Midbrain (tissue), 1 donor: ENCODE results near the gene PRSS56.

Experiments used
- DNase-seq: peaks from one replicate; lab custom pipeline; 2025; lab: John Stamatoyannopoulos, UW

PRSS56 gene

DNA sequence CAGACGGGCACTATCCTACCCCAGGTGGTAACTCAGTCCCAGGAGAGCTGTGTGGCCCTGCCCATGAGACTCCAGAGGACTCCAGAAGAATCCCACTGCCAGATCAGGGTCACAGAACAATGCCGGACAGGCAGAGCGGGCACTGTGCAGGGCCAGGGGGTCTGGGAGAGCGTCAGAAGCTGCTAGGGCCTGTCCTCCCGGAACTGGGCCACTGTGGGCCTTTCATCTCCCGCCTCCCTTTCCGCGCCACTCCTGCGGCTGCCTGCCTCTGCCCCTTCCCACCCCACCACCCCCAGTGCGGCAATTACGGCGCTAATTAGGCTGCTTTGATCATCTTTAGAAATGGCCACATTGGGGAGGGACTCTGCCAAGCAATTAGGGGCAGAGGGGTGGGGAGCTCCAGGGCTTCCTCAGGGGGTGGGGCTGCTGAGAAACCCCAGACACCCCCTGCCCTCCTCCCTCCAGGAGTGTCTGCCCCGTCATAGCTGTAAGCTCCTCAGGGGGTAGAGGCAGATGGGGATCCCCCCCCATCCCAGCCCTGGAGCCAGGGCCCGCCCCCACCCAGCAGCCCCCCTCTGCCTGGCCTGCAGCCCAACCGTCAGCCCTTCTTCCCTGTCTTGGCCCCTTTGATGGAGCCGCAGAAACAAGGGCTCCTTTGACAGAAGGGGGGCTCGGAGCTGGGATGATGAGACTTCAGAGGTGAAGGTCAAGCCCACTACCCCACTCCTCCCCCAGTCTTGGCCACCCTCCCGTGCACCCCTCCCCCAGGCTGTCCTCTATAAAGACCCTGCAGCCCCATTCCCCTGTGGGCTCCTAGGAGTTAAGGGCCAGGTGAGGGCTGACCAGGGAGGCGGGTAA lies at the start of gene PRSS56:
Gene PRSS56 (plus strand): TSS at position 808 of the 858 bp plus-strand sequence. CDS start 211 bp downstream, outside the sequence.
- no peak for DNase-seq

DNA sequence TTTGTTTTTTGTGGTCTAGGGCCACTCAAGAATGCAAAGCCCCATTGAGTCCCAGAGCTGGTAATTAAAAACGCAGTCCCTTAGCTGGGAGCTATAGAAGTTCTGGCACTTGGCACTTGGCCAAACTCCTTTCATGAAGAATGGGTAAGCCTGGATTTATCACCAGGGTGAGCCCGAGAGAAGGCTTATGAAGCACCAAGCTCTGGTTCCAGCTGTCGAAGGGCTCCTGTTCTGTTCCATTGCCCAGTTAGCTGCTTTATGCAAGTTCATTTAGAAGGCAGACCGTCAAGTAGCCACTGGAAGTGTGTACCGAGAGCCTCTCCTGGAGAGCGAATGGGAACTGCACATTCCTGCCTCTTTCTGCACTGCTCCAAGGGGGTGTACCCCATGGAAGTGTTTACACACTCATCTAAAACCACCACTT lies 46.7 kb upstream of the PRSS56 start:
- DNase-seq: no peak

- no peak for DNase-seq
Observed at GRCh38 chr2:232476045-232476444, 44.1 kb upstream of the PRSS56 start.

DNA sequence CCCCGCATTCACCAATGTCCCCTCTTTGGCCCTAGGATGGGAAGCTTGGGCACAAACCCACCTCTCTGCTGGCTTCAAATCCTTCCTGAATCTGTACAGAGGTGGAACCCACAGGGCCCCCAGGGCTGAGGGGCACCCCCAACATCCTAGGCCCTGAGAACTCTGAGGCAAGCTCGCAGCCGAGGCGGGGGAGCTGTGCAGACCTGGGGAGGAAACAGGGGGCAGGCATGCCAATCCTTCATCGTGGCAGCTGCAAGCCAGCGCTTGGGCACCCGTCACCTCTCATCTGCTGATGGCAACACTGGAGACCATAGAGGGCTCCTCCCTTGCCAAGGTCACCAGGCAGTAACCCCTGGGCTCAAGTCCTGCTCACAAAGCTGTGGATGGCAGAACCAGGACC lies 43.4 kb upstream of the PRSS56 start:
- no peak for DNase-seq

DNA sequence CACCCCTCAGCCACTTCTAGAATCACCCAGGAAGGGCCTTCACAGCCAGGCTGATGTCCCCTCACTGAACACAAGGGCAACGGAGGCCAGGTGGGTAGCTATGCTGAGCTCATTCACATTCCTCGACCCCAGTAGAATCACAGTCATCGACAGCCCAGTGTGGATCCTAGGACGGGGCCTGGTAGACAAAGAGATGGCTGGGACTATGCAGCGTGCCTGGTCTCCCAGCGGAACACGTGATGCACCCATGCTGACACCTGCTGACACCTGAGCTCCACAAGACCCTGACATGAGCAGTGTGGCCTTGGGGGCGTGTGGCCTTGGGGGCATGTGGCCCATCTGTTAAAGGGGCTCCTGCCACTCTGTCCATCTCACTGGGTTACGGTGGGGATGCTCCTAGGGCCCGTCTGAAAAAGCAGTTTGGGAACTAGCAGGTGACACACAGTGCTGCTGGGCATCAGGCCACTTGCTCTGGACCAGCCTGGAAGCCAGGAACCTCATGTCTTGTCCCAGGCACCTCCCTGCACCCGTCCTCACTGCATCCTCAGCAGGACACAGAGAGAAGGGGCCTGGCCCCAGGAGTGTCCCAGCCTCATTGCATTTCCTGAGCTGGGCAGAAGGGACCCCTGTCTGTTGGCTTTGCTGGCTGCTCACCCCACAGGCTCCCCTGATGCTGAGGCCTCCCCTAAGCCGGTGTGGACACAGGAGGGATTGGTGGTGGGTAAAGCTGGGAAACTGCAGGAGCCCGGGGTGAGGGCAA lies 42.3 kb upstream of the PRSS56 start:
- DNase-seq: no peak

GRCh38 chr2:232478571-232479340 lies 41.4 kb upstream of the PRSS56 start:
- no peak for DNase-seq

DNA sequence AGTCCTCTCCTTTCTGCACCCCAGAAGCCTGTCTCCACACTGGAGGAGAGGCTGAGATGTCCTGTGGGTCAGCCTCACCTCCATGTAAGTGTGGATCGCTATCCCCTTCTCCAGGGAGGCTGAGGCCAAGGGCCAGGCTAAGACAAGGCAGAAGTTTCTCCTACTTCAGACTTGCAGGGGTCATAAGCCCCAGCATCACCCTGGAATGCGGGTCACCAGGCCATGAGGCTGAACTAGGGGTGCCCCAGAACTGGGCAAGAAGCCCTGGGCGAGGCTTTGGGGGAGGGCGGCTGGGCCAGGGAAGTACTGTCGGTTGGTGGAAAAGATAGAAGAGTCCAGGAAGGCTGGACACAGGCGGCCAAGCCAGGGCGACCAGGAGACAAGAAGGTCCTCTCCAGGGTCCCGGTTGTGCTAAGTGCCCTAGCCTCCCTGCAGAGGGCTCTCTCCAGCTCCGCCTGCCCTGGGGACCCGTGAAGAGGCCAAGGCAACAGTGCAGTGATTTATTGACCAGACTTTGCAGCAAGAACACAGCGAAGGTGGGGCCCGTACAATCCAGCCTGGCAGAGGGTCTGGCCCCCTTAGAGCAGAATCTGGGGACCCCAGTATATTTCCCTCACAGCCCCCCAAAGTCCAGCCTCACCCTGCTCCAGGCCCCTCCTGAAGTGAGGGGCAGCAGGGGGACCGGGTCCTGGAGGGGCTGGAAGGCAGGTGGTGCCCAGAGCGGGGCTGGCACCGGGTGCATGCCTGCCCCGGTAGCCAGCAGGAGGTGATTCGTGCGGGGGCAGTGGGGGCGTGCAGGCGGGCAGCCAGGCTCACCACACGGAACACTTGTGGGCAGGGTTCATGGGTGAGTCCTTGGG lies 40.6 kb upstream of the PRSS56 start:
- no peak for DNase-seq

GRCh38 chr2:232480201-232481190 lies 39.7 kb upstream of the PRSS56 start:
- DNase-seq: no peak

DNA sequence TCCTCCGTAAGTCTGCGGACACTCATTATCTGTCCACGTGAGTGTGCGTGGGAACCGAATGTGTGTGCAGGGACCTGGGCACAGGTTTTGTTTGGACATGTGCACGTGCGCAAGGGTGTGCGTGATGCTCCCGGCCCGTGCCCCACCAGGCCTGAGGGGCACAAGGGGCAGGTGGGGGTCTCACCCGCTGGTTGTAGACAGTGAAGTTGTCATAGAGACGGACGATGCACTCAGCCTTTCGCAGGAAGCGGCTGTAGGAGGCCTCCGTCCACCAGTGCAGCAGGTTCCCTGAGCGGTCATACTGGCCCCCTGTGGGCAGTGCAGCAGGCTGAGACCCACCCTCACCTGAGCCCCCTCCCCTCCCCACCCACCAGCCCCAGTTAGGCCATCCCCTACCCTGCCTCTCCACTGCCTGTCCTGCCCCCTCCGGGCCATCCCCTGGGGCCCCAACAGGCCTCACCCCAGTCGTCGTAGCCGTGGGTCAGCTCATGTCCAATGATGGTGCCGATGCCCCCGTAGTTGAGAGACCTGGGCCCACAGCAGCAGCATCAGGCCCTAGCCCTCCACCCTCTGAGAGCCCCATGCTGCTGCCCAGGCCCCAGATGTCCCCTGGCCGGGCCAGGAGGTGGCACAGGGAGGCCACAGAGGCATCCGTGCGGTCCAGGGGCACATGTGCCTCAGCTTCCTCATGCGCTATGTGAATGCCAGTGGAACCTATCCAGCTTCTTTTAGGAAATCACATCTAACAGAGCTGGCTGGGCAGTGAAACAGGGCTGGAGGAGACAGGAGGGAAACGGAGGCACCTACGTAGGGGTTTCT lies 38.7 kb upstream of the PRSS56 start:
- DNase-seq: no peak

DNA sequence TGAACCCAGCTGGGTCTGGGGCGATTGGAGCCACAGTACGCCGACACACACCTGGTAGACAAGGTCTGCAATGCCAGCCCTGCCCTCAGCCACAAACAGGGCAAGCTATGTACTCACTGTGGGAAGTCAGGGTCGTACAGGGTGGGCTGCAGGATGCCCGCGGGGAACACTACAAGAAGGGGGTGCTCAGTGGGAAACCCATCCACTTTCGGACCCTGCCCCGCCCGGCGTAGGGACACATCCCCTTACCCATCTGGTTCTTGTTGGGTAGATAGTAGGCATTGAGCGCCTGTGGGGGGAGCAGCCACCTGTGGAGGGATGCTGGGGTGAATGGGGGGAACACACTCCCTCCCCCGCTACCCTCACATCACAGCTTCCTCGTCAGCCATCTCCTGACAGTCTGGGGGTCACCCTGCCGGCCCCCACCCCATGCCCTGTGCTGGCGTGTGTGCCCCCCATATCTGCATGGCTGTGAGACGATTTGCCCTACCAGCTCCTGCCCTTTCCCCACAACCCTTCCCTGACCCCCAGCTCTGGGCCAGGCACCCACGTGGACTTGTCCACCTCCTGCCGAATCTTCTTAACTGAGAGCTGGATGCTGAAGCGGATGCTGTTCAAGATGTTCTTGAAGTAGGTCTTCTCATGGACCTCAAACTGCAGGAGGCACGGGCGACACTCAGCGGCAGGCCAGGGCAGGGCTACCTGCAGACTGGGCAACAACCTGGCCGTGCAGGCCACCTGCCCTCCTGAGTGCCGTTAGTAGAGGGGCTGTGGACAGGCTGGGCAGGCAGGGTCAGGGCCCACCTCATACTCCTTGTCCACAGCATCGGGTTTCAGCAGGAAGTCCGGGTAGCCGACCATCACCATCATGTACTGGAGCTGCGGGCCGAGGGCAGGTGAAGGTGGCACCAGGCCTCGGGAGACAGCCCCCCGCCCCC lies 37.6 kb upstream of the PRSS56 start:
- no peak for DNase-seq

DNA sequence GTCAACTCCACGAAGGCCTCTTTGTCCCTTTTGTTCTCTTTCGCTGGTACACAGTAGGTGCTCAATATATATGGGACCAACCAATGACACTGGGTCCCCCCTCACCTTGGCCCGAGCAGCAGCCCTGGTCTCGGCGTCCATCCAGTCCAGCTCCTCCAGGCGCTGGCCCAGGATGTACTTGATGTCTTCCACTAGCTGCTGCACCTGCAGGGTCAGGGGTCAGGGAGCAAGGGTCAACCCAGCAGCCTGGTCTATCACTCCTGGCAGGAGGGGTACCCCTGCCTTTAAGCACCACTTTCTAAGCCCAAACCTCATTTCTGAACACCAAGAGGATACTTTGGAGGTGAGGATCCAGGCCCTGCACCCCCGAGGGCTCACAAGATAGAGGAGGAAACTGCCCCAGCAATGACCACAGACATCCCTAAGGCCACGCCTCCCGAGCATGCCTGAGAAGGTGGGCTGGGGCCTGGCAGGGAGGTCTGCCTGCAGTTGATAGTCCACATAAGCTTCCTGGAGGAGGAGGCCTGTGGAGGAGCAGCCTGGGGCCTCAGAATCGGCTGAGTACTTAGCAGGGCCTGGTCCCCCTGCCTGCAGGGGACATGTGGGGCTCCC lies 36.8 kb upstream of the PRSS56 start:
- DNase-seq: no peak

- no peak for DNase-seq
Observed at GRCh38 chr2:232483923-232484627, 36.1 kb upstream of the PRSS56 start.

DNA sequence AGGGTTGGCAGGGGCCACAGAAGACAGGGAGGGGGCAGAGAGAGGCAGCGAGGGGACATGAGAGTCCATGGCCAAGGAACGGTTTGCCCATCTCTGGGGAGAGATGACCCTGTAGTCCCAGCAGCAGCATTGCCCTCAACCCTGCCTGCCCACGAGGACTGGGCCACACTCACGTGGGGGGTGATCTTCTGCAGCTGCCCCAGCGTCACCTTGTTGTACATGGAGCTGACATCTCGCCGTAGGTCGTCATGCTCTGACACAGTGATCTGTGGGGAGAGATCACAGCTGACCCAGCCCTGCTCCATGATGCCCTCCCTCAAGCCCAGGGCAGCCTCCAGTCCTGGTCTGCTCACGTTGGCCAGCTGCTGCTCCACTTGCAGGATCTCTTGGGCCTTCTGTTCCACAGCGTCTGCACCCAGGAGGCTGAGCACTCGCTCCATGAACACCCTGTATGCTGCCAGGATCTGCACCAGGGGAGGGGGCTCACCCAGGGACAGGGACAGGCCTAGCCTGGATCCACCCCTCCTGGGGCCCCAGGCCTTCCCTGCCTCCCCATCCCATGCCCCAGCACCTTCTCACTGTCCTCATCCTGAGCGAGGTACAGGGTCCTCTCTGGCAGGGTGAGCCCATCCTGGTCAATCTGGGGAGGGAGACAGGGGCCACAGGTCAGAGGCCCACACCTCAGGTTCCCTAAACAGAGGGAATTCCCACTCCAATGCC lies 35.4 kb upstream of the PRSS56 start:
- DNase-seq: no peak

DNA sequence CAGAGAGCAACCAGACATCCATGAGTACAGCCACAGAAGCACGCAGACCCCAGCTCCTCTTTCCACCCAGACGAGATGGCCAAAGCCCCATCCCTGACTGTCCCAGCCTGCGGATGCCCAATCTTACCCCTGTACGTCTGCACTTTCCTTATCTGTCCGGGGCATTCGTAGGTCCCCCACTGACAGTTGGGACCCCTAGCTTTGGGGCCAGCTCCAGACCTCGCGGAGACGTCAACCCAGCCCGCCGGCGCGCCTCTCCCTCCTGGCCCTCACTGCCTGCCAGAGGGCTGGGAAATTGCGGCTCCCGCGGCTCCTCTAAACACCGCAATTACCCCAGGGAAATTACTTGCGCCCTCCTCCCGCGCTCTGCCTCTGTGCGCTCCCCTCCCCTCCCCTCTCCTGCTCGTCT lies 34.8 kb upstream of the PRSS56 start:
- DNase-seq: no peak

DNA sequence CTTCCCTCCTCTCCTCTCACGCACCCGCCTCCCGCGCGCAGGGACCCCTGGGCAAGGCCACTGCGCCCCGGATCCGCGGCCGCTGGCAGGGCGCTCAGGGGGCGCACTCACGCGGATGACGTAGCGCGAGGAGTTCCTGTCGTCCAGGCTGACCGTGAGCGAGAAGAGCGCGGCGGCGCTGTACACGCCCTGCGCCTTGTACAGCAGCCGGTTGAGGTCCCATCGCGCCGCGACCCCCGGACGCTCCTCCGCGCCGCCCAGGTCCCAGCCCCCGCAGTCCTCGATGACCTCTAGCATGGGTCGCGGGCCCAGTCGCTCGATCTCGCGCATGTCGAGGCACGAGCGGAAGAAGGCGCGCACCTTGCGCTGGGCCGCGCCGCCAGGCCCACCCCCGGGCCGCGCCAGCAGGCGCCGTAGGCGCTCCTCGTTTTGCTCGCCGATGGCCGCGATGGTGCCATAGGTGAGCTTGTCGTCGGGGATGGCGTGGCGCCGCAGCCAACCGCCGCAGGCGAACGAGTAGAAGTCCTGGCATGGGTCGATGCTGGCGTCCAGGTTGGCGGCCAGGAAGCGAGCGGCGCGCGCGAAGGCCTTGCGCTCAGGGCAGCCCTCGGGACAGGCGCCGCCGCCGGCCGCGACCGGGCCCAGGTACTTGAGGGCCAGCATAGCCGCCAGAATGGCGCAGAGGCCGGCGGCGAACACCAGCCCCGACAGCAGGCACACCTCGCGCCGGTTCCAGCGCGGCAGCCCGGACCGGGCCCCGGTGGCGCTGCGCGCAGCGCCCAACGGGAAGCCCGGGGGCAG lies 34.2 kb upstream of the PRSS56 start:
- DNase-seq: no peak
